ENCODE measurements around the gene HSD17B2.
"Not testable (repeated sequence)": the region's sequence is repeated elsewhere in the genome, so short reads cannot be mapped to it uniquely, and the experiment has no call there.

HSD17B2 gene

DNA sequence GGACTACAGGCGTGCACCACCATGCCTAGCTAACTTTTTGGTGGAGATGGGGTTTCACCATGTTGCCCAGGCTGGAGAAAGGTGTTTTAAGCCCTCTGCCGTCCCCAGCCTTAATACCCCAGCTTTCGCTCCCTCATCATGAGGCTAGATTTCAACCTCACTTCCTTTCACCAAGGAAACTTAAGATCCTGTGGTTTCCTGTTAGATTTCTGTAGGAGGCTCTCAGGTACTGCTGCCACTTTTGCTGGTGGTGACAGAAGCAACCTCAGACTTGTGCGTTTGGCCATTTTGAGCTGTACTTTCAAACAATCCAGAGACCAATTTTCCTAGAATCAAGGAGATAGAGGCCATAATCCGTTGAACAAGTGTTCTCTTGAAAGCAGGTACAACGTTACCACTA, 98.7 kb downstream of the HSD17B2 start:
- no peak for DNase-seq (ENCODE audit: low read depth, low spot score)

GRCh38 chr16:82134846-82135245, 99.8 kb downstream of the HSD17B2 start:
- DNase-seq (ENCODE audit: low read depth, low spot score): no peak

DNA sequence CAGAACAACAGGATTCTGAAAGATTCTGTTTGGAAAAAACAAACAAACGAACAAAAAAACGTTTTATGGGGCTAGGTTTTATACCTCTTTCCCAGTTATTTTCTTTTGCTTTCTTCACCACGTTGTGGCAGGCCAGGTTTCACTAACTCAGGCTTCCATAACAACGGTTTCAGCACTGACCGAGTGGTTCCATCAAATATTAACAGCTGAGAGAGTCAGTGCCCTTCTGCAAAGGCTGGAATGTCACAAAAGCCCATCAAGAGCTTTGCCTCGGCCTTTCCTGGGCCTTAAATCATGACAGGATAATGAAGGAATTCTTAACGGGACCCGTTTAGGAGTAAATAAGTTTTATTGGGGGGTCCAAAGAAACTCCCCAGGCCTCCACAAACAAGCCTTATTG, 100.8 kb downstream of the HSD17B2 start:
- no peak for DNase-seq (ENCODE audit: low read depth, low spot score)

GRCh38 chr16:82136956-82137821, 102.1 kb downstream of the HSD17B2 start:
- no peak for DNase-seq (ENCODE audit: low read depth, low spot score)

DNA sequence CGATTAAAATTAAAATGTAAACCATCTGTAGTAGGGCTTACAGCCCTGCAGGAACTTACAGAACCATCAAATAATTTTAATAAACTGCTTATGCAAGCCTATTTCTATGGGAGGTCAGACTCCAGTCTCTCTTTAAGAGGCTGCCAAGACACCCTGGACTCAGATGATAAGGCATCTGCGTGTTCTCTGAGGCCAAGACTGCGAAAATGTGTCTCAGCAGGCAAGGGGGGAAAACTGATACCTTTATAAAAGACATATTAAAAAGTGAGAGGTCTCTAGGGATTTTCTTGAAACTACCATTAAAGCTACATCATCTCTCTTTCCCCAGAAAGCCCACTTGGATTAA, 102.7 kb downstream of the HSD17B2 start:
- DNase-seq (ENCODE audit: low read depth, low spot score): no peak

GRCh38 chr16:82138478-82139285, 103.6 kb downstream of the HSD17B2 start:
- DNase-seq (ENCODE audit: low read depth, low spot score): no peak

- DNase-seq (ENCODE audit: low read depth, low spot score): not testable (repeated sequence)
Observed at GRCh38 chr16:82139286-82139571, 104.2 kb downstream of the HSD17B2 start.

GRCh38 chr16:82146556-82146955, 111.5 kb downstream of the HSD17B2 start:
- DNase-seq (ENCODE audit: low read depth, low spot score): no peak

DNA sequence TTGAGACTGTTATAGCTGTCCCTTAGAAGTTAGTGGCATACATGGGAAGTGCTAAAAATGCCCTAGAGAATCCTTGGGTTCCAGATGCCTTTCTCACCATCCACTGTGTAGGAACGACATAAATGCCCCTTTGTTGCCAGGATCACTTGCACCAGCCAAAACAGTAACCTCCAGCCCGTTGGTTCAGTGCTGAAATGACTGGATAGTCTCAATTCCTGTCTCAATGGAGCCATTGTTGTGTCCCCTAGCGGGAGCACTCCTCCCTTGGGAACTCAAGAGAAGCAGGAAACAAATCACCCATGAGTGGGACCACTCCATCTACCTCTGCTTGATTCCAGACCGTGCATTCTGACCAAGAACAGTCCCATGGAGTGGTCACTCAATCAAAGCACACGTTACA, 111.9 kb downstream of the HSD17B2 start:
- DNase-seq (ENCODE audit: low read depth, low spot score): no peak

DNA sequence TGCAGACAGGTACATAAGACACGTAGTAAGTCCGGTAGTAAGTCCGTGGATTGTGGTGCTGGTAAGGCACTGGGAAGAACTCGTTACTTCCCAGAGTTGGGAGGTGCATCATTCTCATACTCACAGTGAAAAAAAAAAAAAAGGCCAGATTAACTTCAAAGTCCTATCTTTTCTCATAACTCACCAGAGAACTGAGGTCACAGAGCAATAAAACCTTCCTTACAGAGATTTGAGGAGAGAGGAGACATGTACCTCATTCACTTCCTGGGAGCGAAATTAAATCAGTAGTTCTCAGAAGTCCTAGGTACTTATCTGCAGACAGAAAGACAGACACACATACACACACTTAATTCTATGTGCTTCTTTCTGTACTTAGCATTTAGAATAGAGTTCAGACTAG, 112.5 kb downstream of the HSD17B2 start:
- DNase-seq (ENCODE audit: low read depth, low spot score): no peak
